NCI-H2196 treated with DMSO at 0.1 percent for 48 hours (cell line): ENCODE data around the gene EYA3.

Experiments
- DNase-seq: peaks from one replicate; lab custom pipeline; 2025; ENCODE audit not compliant: unreplicated experiment; lab: John Stamatoyannopoulos, UW

EYA3 gene

GRCh38 chr1:27972141-27972540, 116.3 kb downstream of the EYA3 start:
- DNase-seq, result no peak

DNA sequence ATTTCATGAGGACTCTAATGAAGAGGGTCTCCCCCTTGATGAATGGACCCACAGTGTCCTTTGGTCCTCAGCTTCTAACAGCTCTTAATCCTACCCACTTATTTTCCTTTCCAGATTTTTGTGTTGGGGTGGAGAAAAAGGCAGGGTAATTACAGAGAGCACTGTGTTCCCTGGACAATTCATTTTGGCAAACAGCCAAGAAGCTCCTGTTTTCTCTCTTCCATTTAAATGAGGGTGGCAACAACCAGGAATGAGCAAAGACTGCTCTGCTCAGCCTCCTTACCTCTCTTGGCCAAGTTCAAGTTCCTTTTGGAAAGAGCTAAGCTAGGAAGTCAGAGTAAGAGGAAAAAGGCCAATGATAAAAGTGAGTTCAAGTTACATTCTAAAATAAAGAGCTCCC, 116.7 kb downstream of the EYA3 start:
- no peak for DNase-seq

GRCh38 chr1:27970401-27970800, 118.0 kb downstream of the EYA3 start:
- DNase-seq, result no peak

- no peak for DNase-seq
These were observed 119.7 kb downstream of the EYA3 start for GRCh38 chr1:27968692-27969091.

GRCh38 chr1:27967884-27968466, 120.4 kb downstream of the EYA3 start:
- DNase-seq, result no peak

- DNase-seq, result no peak
These were observed 121.1 kb downstream of the EYA3 start for GRCh38 chr1:27967106-27967883.

DNA sequence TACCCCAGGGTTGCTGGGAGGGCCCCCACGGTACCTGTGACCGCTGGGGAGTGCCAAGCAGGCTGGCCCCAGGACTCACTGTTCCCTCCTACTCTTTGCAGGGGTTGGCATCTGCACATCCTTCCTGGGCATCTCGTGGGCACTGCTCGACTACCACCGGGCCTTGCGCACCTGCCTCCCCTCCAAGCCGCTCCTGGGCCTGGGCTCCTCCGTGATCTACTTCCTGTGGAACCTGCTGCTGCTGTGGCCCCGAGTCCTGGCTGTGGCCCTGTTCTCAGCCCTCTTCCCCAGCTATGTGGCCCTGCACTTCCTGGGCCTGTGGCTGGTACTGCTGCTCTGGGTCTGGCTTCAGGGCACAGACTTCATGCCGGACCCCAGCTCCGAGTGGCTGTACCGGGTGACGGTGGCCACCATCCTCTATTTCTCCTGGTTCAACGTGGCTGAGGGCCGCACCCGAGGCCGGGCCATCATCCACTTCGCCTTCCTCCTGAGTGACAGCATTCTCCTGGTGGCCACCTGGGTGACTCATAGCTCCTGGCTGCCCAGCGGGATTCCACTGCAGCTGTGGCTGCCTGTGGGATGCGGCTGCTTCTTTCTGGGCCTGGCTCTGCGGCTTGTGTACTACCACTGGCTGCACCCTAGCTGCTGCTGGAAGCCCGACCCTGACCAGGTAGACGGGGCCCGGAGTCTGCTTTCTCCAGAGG, 121.9 kb downstream of the EYA3 start:
- DNase-seq, result no peak

DNA sequence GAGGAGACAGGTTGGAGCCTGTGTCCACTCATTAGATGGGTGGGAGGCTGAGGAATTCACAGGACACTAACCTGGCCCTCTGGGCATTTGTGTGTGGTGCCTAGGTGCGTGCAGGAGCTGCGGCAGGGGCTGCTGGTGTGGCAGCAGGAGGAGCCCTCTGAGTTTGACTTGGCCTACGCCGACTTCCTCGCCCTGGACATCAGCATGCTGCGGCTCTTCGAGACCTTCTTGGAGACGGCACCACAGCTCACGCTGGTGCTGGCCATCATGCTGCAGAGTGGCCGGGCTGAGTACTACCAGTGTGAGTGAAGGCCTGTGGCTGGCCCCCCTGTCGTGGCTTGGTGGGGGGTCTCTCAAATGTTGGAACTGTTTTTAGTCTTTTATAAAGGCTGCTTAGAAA, 125.0 kb downstream of the EYA3 start:
- DNase-seq, result no peak

DNA sequence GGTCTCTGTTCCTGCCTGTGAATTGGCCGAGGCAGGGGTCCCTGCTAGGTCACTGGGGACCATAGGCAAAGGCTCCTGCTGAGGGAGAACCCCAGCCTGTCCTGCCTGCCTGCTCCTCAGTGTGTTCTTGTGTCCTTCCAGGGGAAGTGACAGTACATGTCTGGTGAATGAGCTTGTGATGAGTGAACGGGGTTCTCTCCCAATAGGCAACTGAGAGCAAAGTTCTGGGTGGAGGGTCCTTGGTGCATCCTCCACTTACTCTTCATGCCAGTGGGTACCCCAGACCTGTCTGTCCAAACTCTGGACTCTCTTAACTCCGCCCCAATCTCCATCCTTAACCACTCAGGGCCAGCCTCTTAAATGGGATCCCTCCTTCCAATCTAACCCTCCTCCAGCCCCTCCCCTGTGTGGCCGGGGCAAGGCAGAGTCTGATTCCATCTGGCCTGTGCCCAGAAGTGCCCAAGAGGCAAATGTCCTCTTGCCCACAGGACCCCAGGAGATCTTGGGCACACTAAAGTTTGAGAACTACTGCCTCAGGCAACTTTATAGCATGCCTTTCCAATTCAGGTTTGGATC, 126.7 kb downstream of the EYA3 start:
- no peak for DNase-seq

DNA sequence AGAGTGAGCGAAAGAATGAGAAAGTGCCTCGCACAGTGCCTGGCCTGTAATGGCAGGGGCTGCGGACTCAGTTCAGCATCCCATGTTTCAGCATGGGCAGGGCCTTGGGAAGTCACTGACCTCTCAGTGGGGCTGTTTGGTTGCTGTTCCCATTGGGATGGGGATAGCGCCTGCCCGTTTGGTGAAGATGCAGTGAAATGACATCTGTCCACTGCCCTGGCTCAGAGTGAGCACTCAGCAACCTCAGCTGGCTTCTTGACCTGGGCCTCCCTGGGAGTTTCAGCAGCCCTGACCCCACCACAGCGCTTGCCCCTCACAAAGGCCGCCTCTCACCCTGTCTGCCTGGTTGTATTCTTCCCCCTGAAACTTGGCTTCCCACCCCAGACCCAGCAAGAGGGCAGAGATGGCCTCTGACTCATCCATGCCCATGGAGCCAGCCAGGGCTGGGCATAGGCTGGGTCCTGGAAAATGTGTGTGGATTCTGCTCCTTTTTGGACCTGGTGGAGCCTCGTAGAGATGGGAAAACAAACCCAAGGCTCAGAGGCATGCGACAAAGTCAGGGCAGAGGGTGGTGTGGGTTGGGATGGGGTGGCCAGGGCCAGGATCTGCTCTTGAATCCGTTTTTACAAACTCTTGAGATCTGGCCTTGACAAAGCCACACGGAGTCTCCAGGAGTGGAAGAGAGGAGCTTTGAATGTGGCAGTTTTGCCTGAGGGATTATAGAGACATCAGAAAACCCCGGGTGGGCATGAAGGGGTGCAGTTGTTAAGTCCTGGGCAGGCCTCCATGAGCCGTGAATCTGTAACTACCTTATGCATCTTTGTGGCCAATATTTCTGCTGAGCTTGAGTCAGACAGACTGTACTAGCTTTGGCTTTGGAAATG, 127.4 kb downstream of the EYA3 start:
- no peak for DNase-seq

- peak; percentile 64 for DNase-seq
These were observed 128.4 kb downstream of the EYA3 start, which contains the start of gene XKR8 for GRCh38 chr1:27959792-27960603. XKR8 (plus strand) TSS chr1:27959973; CDS start chr1:27960070, 97 bp downstream.

DNA sequence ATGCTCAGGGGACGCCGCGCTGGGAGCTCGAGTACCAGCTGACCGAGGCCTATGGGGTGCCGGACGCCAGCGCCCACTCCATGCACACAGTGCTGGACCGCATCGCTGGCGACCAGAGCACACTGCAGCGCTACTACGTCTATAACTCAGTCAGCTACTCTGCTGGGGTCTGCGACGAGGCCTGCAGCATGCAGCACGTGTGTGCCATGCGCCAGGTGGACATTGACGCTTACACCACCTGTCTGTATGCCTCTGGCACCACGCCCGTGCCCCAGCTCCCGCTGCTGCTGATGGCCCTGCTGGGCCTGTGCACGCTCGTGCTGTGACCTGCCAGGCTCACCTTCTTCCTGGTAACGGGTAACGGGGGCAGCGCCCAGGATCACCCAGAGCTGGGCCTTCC, 129.9 kb downstream of the EYA3 start:
- peak; percentile 40 for DNase-seq

DNA sequence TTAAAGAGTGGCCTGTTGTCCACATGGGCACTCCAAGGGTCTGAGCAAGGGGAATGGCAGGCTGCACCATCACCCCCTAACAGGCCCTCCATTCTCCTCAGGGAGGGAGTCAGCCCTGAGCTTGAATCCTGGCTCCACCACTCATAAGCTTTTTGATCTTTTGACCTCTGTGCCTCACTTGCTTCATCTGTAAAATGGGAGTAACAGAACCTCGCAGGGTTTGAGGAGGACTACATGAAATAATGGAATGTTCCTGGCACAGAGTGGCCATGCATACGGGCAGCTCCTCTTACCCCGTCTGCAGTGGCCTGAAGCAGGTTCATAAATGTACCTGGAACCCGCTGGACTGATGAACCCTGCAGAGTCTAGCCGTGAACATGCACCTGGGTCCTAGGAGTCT, 130.8 kb downstream of the EYA3 start:
- DNase-seq, result no peak

- no peak for DNase-seq
These were observed 131.6 kb downstream of the EYA3 start for GRCh38 chr1:27956761-27957160.

DNA sequence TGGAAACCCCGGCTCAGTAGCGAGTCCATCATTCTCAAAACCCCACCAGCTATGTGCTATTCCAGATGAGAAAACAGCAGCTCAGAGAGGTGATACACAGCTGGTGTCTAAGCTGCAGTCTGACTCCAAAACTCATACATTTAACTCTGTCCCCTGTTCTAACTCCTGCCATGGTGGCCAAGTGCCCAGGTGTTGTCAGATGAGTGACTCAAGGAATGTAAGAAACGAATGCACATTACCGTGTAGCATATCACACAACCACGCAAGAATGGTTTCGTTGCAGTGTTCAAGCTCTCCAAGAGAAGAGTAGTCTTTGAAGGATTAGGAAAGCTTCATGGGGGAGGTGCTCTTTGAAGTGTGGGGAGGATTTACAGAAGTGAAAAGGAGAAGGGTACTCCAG, 133.3 kb downstream of the EYA3 start:
- DNase-seq, result no peak

- DNase-seq, result no peak
These were observed 134.2 kb downstream of the EYA3 start for GRCh38 chr1:27954186-27954585.

- no peak for DNase-seq
These were observed 136.3 kb downstream of the EYA3 start for GRCh38 chr1:27952147-27952546.

- no peak for DNase-seq
These were observed 137.0 kb downstream of the EYA3 start for GRCh38 chr1:27951396-27951795.

GRCh38 chr1:27949027-27949426, 139.4 kb downstream of the EYA3 start:
- no peak for DNase-seq

GRCh38 chr1:27945020-27945419, 143.4 kb downstream of the EYA3 start:
- no peak for DNase-seq
